ELF-1 (cell line): ENCODE measurements around the gene WSCD2.

ENCODE experiments used
- DNase-seq: peaks from one replicate; pipeline ENCODE4 v3.0.0-alpha.2; 2016; ENCODE audit warnings: low read depth, low spot score

Gene WSCD2

DNA sequence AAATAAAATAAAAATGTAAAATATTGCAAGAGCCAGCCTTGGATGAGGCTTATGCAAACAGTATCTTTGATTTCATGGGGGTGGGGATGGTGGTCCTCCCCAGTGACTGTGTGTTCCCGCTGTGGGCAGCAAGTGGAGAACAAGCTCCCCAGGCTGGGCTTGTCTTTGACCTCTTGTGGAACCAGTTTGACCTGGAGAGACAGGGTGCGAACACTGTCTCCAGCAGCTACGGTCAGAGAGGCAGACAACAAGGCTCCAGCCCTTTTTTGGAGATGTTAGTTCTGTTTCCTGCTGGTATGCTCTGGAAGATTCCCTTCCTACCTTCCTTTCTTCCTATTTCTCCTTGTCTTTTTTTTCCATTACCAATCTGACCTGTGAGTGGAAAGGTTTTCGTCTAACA, 21.8 kb upstream of the WSCD2 start:
- DNase-seq = peak; percentile 33

DNA sequence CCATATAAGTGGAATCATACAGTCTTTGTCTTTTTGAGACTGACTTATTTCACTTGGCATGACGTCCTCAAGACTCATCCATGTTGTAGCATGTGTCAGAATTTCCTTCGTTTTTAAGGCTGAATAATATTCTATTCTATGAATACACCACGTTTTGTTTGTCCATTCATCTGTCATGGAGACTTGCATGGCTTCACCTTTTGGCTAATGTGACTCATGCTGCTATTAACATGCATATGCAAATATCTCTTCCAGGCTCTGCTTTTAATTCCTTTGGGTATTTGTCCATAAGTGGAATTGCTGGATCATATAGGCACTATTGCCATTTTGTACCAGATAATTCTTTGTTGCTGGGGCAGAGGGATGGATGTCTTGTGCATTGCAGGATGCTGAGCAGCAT, 19.6 kb upstream of the WSCD2 start:
- no peak for DNase-seq

DNA sequence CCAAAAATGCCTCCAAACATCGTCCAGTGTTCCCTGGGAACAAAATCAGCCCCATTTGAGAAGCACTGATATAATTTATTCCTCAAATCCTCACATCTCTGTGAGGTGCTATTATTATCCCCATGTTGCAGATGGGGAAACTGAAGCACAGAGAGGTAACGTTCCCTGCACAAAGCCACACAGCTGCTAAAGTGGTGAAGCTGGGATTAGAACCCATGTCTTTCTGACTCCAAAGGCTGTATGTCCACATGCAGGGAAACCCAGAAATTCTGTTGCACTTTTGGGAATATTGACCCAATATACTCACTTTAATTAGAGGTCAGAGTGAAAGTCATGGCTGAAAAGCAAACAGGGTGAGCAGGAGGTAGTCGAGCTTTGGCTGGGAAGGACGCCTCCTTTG, 19.1 kb upstream of the WSCD2 start:
- DNase-seq = no peak

DNA sequence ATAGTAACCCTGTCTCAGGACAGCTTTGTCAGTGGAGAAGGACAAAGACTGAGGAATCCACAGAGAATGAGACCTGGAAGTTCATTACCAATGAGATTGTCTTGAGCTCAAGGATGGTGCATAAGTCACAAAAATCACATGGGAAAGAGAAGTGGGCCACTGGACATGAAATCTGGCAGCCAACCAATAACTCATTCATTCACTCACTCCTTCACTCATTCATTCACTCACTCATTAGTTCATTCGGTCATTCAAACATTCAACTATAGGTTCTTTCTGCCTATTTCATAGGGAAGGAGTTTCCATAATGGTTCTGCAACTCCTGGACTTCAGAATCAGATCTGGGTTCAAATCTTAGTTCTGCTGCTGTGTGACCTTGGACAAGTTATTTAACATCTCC, 18.2 kb upstream of the WSCD2 start:
- DNase-seq = no peak

DNA sequence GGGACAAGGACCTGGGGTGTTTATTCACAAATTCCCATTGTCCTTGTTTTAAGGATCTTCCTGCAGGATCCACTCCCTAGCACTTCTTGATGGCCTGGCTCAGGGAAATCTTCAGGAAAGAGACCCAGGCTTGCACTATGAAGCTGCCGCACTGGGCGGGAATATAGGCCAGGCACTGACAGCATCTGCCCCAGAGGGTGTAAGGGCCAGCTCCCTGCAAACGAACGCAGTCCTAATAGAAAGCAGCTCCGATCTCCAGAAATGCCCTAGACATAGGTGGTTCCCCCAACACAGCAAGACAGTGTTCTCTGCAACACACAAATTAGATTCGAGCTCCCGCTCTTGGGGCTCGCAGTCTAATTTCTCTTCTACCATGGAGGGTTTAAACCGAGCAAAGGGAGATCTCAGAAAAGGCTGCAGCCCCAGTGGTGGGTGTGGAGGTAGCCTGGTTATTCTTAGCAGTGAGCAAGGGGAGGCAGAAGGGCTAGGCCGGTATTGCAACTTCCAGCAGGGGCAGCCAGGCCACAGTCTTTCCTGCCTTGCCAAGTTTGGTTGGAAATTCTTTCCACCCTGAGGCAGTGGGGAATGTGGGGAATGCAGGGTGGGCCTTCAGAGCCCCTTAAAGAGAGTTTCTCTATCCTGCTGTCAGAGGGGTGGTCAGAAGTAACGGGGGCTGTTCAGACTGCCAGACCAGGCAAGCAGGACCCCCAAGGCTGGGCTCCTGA, 16.1 kb upstream of the WSCD2 start:
- peak; percentile 91 for DNase-seq

DNA sequence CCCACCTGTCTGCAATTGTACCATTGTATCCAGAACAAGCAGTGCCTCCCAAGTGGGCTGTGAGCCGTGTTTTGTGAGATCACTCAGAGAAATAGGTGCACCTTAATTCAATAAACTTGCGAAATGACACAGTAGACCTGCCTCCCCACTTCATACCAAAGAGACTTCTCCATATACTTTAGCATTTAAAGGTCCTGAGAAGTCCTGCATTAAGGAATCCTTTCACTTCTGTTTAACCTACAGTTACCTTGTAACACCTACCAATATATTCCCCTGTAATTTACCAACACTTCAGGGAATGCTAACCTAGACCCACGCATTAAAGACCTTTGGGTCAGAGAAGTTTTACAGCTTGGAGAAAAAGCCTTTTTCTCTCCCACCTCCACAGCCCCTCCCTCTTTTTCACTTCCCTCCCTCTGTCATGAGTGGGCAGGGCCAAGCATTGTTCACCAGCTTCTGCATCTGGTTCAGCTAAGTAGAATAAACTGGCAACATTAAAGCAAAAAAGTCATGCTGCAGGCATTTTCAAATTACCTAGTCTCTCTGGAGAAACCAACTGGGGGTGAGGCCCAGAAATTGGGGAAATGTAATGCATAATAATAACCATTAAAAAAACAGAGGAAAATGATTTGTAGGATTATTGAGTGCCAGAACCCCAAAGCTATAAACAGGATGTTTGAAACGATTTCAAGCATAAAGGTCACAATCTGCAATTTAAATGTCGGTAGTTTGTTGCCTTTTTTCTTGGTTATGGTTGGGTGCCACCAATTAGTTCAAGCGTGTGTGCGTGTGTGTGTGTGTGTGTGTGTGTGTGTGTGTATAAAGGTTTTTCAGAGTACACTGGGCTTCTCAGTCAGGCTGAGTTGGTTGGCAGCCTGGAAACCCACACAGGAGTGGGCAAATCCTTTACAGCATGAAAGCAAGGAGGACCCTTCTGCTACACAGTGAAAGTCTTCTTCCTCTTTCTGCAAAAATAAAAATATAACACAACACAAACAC, 13.7 kb upstream of the WSCD2 start:
- no peak for DNase-seq

DNA sequence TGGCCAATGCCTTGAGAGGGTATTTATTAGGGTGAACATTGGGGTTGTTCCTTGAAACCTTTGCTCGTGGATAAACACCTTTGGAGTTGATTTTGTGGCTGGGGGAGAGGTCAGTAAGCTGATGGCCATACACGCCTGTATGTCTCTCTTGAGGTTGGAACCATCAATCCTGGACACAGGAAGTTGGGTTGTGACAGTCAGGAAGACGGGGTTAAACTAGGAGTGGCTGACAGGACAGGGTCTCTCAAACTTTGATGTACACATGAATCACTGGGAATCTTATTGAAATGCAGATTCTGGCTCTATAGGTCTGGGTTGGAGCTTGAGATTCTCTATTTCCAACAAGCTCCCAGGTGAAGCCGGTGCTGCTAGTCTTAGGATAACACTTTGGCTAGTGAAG, 12.8 kb upstream of the WSCD2 start:
- DNase-seq = no peak

DNA sequence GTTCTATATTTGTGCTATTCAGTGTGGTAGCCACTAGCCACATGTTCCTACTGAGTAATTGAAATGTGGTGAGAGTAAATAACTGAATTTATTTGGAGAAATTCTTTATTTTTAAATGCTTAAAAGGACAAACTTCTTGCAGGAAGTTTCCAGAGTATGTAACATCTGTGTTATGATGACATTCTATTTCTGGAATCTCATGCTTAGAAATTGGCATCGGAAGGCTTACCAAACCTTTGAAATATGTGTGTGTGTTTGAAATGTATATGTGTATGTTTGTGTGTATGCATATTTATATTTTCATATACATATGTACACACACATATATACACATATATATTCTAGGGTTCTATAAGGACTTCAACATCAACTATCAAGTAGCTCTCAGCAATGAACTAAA, 12.4 kb upstream of the WSCD2 start:
- DNase-seq = no peak

DNA sequence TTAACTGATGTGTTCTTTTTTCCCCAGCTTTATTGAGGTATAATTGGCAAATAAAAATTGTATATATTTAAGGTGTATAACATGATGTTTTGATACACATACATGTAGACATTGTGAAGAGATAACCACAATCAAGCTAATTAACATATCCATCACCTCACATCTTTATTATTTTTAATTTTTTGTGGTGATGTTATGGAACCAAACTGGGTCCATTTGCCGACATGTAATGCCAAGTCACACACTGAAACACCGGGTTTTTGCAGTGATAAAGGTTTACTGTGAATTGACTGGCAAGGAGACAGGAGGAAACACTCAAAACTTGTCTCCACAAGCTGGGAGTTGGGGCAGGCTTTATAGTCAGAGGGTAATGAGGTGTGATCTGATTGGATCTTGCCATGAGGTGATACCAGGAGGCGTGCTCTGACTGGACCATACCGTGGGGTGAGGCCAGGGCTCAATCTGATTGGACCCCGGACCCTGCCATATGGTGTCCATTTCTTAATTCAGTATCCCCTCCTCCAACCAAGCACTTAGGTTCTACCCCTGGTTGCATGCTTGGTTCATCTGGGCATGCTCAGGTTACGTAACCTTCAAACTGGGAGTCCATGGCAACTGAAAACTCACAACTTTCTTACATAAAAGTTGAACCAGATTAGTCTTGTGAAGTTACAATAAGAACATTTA, 11.8 kb upstream of the WSCD2 start:
- peak; percentile 21 for DNase-seq

DNA sequence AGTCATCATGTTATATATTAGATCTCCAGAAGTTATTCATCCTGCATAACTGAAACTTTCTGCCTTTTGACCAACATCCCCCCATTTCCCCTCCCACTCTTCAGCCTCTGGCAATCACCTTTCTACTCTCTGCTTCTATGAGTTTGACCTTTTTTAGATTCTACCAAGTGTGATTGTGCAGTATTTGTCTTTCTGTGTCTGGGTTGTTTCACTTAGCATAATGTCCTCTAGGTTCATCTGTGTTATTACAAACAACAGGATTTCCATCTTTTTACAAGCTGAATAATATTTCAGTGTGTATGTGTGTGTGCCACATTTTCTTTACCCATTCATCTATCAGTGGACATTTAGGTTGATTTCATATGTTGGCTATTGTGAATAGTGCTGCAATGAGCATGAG, 11.2 kb upstream of the WSCD2 start:
- DNase-seq = no peak

DNA sequence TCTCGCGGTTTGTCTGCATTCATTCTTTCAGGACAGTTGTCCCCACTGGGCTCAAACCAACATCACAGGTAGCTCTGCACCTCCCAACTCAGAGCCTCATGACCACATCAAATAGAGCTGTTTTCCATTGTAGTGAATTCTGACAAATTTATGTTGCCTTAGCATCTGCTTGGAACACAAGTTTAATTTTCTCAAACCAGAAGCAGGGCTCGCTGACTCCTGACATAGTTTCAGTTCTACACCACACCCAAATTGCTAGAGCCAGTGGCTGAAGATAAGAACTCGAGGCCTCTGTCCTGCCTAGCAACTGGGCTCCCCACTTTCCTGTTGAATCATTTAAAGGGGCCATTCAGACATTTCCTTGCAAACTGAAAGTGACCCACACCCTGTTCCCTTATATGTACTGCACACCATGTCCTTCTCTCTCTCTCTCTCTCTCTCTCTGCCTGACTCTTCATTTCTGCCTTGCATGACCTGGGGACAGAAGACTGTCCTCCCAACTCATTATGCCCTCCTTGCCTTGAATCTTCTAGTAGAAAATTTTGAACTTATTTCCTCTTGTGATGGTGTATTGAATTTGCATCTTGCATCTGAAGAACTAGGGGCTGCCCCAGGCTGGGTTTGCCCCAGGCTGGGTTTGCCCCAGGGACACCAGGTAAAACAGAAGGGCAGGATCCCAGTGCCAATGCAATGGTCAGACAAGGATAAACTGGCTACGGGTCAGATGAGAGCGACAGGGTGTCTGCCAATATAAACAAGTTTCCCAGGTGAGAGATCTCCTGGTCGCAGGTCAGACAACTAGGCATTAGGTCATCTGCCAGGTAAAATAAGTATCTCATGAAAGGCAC, 9.7 kb upstream of the WSCD2 start:
- DNase-seq = no peak

DNA sequence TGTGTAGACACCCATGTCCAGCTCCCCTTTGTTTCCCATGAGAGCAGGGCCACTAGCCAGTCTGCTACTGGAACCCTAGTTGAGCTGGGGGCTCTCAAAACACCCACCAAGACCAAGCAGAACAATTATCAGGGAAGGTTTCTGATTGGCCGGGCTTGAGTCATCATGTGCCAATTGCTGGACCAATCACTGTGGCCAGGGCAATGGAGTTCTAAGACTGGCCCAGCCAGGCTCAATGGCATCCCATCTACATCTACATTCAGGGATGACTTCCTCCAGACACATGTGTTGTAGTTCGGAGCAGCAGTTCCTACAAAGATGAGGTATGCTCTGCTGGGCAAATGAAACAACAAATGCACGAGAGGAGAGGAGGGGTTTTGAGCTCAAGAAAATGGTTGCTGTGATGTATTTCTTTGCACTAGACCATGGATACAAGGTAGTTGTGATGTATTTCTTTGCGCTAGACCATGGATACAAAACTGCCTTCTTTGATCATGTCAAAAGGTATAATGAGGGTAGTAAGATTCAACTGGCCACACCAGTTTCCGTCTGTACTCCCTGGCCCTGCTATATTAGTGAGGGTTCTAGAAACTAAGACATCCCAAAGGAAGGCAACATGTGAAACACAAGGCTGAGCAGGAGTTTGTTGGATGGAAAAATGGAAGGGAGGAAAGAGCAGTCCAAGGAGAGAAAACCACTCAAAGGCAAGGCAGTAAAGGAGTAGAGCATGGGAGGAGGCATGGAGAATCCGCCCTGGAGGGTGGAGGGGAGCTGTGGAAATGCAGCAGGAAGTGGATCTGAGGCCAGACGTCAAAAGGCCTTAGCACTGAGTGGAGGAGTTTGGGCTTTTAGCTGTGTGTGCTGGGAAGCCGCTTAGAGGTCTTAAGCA, 8.9 kb upstream of the WSCD2 start:
- no peak for DNase-seq

DNA sequence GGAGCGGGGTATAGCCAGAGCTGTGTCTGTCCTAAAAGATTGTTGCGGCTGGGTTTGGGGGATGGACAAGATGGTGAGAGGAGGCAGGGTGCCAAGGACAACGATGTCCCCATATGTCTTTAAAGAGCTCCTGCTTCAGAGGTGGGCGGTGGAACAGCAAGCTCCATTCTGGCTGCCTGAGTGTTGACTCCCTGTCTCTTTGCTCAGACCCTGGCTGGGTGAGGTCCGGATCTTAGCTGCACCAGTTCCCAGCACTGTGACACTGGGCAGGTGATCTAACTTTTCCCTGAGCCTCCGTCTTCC, 8.3 kb upstream of the WSCD2 start:
- DNase-seq = no peak

DNA sequence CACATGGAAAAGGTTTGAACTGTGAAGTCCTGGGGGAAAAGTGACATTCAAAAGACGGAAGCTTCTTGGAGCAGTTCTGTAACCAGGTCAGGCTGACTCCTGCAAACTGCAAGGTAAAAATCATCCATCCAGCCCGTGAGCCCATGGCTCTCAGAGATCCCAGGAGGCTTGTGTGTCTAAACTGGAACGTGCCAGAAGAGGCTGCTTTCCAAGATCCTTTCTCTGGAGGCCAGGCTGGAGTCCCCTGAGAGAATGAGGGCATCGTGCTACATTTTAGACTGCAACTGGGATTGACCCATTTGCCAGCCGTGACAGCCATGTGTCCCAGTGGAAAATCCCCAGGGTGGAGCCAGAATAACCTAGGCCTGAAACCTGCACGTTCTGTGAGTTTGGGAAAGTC, 7.8 kb upstream of the WSCD2 start:
- DNase-seq = no peak

DNA sequence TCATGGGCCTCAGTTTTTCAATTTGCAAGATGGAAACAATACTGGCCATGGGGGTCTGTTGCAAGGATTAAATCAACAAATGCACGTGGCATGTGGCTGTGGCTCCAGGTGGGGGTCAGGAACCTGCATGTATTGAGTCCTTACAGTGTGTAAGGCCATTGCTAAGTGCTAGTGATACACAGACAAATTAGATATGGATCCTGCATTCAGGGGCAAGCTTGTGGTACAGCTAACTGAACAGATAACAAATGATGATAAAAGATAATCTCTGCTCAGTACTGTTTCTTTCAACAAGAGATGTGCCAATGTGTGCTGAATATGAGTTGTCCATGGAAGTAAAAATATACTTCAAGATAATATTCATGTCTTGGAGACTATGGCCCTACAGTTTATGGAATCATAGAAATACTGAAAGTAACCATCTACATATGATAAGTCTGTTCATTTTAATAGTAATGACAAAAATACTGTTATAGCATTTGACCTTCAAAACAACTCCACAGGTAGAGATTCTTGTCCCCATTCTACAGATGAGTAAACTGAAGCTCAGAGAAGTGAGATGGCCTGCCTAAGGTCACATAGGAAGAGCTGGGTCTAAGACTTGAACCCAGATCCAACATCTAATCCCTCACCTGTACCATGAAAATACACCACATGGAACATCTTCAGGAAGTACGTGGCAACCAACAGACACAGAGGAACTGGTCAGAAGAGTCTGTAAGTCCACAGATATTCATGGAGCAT, 7.2 kb upstream of the WSCD2 start:
- no peak for DNase-seq

DNA sequence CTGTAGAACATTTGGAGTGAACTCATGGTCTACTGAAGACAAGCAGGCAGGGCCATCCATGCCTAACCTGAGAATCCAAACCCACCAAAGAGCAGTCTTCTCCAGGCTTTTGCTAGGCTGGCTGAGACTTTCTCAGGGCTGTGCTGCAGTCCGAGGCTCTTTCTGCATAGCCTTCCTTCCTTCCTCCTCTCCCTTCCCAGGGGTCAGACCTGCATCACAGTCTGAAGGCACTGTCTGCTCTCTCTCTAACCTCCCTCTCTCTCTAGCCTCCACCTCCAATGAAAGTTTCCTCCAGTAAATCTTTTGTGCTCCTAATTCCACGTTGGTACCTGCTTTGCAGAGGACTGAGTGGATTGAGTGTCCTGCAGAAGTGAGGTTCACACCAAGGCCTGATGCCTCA, 6.4 kb upstream of the WSCD2 start:
- DNase-seq = no peak

DNA sequence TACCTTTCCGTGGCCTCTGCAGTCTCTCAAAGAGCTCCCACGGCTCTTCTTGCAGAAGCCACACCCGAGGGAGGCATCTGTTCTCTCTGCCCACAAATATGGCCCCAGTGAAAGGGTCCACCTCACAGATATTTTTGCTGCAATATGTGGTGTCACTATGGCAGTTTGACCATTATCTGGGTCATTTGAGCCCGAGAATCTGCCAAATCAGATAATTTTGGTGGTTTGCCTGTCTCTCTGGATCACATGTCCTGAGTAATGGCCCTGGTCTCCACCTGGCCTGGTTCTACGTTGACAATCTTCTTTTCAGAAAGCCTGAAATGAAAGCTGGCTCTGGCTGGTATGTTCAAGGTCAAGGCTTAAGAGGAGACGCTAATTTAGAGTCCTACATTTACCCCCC, 5.7 kb upstream of the WSCD2 start:
- no peak for DNase-seq

DNA sequence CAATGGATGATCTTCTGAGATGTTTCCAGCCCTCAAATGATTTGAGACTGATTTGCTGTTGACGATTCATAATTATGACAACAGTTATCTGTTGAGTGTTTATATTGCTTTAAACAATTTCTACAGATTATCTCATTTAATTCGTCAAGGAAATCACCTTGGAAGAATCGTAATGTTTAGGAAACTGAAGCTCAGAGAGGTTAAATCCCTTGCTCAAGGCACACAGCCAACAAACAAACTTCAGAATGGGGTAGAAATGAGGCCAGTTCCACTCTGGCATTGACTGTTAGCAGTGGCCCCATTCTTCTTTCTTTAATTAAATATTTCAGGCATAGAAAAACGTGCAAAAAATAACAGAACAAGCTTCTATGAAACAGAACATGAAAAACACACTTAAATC, 4.0 kb upstream of the WSCD2 start:
- DNase-seq = no peak

DNA sequence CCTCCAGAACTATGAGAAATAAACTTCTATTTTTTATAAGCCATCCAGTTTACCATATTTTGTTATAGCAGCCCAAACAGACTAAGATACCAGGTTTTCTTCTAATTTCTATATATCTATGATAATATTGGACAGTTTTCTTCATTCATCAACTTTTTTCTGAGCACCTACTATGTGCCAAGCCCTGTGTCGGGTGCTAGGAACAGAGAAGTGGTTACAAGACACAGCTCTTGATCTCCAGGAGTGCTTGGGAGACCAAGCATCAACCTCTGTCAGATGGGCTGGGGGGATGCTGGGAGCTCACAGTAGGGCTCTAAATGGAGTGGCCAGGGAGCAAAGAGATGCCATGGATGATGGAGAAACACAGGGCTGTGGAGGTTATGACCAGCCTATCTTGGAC, 2.9 kb upstream of the WSCD2 start:
- no peak for DNase-seq

DNA sequence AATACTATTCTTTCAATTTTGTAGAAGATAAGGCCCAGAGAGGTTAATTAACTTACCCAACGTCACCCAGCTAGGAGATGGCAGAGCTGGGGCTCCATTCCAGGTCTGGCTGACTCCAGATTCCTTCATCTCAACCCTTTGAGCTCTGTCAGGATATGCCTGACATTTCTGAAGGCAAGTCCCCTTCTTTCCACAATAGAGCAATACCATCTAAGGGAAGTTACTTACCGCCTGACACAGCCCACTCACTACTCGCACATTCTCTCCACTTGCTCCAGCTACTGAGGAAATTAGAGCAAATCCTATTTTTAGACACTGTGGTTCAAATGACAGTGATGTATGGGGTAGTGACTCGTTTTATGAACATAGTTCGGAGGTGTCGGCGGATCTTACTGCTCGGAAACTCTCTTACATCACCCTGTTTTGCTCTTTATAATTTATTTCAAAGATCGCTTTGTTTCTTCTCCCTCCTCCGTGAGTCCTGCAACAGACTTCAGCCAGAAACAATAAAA, 2.0 kb upstream of the WSCD2 start:
- no peak for DNase-seq
